Measurements from ENCODE around the gene MMP28.

- TF ChIP-seq POLR2A (IDR thresholded peaks at IDR 0.05) = no peak
- TF ChIP-seq, protein P1, sequence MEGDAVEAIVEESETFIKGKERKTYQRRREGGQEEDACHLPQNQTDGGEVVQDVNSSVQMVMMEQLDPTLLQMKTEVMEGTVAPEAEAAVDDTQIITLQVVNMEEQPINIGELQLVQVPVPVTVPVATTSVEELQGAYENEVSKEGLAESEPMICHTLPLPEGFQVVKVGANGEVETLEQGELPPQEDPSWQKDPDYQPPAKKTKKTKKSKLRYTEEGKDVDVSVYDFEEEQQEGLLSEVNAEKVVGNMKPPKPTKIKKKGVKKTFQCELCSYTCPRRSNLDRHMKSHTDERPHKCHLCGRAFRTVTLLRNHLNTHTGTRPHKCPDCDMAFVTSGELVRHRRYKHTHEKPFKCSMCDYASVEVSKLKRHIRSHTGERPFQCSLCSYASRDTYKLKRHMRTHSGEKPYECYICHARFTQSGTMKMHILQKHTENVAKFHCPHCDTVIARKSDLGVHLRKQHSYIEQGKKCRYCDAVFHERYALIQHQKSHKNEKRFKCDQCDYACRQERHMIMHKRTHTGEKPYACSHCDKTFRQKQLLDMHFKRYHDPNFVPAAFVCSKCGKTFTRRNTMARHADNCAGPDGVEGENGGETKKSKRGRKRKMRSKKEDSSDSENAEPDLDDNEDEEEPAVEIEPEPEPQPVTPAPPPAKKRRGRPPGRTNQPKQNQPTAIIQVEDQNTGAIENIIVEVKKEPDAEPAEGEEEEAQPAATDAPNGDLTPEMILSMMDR (IDR thresholded peaks at IDR 0.05) = no peak
These were observed 16.7 kb downstream of the MMP28 start for GRCh38 chr17:35778641-35779196.

Measured in body of pancreas (tissue), 4 donors.